Subcutaneous adipose tissue (tissue), 4 donors: Measurements from ENCODE around the gene ABR. TPM values are rescaled to one million over a fixed set of nuclear protein-coding genes. Genes with fewer than 3 reads are reported as not detected.

ENCODE experiments used
- CTCF ChIP-seq: fragments of 450-650 bp; IDR thresholded peaks from one replicate; pipeline ENCODE4 v1.5.1; 2016; ENCODE audit warnings: low read depth, mild to moderate bottlenecking, control low read depth, antibody characterized with exemption, moderate library complexity
- total RNA-seq, 4 donors: library from RNA; depleted of rRNA; stranded (reverse); fragments of >200 nt; gene quantifications; one replicate each; pipeline ENCODE4 v1.1.0, GENCODE V29; 2016

ABR gene
- total RNA-seq, 4 donors from 2014 or later = 53.8 to 82.8 (median 70.8) TPM

GRCh38 chr17:1025733-1026598, 153.8 kb downstream of the ABR start:
- TF ChIP-seq CTCF = no peak

GRCh38 chr17:1024076-1024475, 155.7 kb downstream of the ABR start:
- no peak for TF ChIP-seq CTCF

- no peak for TF ChIP-seq CTCF
Measured at GRCh38 chr17:1022278-1023024, 157.3 kb downstream of the ABR start.

GRCh38 chr17:1021147-1021546, 158.6 kb downstream of the ABR start:
- no peak for TF ChIP-seq CTCF

- no peak for TF ChIP-seq CTCF
Measured at GRCh38 chr17:1019451-1019850, 160.3 kb downstream of the ABR start.

GRCh38 chr17:1018547-1018946, 161.2 kb downstream of the ABR start:
- no peak for TF ChIP-seq CTCF

GRCh38 chr17:1013729-1014090, 166.1 kb downstream of the ABR start:
- no peak for TF ChIP-seq CTCF
